ENCODE data around the gene PLD4. TPM values are rescaled to one million over a fixed set of nuclear protein-coding genes. Genes with fewer than 3 reads are reported as not detected.

Gene PLD4
- total and polyA plus RNA-seq, 9 of the 15 experiments (the other 6 are each of a cell fraction or from before 2014, with no cell fraction given), result 0.18 to 0.24 TPM; not detected in 7

DNA sequence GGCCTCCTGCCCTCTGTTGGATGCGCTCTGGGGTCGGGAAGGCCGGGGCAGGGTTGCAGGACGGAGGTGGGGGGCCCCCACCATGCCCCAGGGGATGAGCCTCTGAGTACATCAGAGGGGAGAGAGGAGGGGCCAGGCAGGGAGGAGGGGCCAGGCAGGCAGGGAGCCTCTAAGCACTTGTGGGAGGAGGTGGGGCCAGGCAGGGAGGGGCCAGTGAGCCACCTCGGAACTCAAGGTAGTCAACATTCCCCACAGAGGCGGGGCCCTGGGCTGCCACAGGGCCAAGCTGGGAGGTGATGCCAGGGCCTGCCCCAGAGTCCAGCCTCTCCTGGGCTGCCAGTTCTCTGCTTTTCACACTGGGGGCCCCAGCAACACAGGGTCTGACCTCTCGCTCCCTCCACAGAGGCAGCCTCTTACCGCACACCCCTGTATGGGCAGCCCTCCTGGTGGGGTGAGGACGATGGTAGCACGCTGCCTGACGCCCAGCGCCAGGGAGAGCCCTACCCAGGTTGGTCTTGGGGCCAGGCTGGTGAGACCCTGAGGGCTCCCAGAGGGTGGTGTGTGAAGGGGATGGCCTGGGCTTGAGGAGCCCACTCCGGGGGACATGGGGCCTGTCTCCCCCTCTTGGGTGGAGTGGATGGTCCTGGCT lies 42.2 kb upstream of the PLD4 start:
- 49% methylated on average over 10 of the region's 13 CpGs for WGBS (ENCODE audit: insufficient coverage, low coverage, missing lambda C conversion rate)
- in situ Hi-C loops (cut with MboI) (no loop called here), intact Hi-C loops (cut with micrococcal nuclease) (no loop called here)
- FAIRE-seq (peak; percentile 35), DNase-seq (ENCODE audit: extremely low read depth in 1 of 4, low spot score in 3 of 4) (peak; percentile 67 to 79 (median 72)), ATAC-seq (peak; percentile 98)
- BruUV-seq (replicated peaks), result no TSS peak
- Histone ChIP-seq H3K9me3 (replicated peaks; ENCODE audit: control insufficient read depth, insufficient read depth, low read depth, low read length) (no peaks in the 10 kb centered on the region), H3K4me1 (replicated peaks in 1 of 2; ENCODE audit: control insufficient read depth in 2 of 2, insufficient read depth in 2 of 2, low read length in 2 of 2) (peaks cover 0 to 37% of the 10 kb centered on the region in 2 experiments; a peak in 2 of 5 replicates), H3K9ac (ENCODE audit: insufficient read depth in 1 of 2, low read depth in 2 of 2, low read length in 2 of 2) (no peak overlapping the region), H2AFZ (ENCODE audit: low read depth, low read length) (no peak overlapping the region), H3K79me2 (ENCODE audit: control insufficient read depth, insufficient read depth, low read length) (no peaks in the 10 kb centered on the region), H3K36me3 (ENCODE audit: control insufficient read depth, insufficient read depth, low read length) (peaks cover 5% of the 10 kb centered on the region; the same call in 2 of the 3 replicates), H3K27ac (ENCODE audit: extremely low read depth, low read depth, low read length) (no peak overlapping the region), H3K4me2 (ENCODE audit: insufficient read depth, low read length) (no peak overlapping the region), H4K20me1 (replicated peaks; ENCODE audit: control insufficient read depth, insufficient read depth, low read length) (no peaks in the 10 kb centered on the region), H3K27me3 (ENCODE audit: control insufficient read depth in 2 of 2, insufficient read depth in 2 of 2, low read length in 2 of 2) (no peaks in the 10 kb centered on the region), H3K4me3 (no peak overlapping the region), H3K9me1 (ENCODE audit: control insufficient read depth, insufficient read depth, low read length) (no peaks in the 10 kb centered on the region)
- CTCF ChIA-PET (ENCODE audit: low intra/inter-chr PET ratio), result no interaction called here
- POLR2A ChIA-PET, result no interaction called here
- TF ChIP-seq ELF2 (CRISPR knock-in tag; IDR thresholded peaks at IDR 0.05) (no peak), ZBTB8A (IDR thresholded peaks at IDR 0.05; ENCODE audit: partially characterized antibody) (no peak), SMARCA4 (IDR thresholded peaks at IDR 0.05) (no peak), POLR2G (IDR thresholded peaks at IDR 0.05; ENCODE audit: low read depth, low read length) (peak; percentile 36), XRCC5 (IDR thresholded peaks at IDR 0.05; ENCODE audit: low read depth, low read length) (no peak), KLF6 (CRISPR knock-in tag; IDR thresholded peaks at IDR 0.05; ENCODE audit: borderline replicate concordance) (no peak)
- TF ChIP-seq, protein P1, sequence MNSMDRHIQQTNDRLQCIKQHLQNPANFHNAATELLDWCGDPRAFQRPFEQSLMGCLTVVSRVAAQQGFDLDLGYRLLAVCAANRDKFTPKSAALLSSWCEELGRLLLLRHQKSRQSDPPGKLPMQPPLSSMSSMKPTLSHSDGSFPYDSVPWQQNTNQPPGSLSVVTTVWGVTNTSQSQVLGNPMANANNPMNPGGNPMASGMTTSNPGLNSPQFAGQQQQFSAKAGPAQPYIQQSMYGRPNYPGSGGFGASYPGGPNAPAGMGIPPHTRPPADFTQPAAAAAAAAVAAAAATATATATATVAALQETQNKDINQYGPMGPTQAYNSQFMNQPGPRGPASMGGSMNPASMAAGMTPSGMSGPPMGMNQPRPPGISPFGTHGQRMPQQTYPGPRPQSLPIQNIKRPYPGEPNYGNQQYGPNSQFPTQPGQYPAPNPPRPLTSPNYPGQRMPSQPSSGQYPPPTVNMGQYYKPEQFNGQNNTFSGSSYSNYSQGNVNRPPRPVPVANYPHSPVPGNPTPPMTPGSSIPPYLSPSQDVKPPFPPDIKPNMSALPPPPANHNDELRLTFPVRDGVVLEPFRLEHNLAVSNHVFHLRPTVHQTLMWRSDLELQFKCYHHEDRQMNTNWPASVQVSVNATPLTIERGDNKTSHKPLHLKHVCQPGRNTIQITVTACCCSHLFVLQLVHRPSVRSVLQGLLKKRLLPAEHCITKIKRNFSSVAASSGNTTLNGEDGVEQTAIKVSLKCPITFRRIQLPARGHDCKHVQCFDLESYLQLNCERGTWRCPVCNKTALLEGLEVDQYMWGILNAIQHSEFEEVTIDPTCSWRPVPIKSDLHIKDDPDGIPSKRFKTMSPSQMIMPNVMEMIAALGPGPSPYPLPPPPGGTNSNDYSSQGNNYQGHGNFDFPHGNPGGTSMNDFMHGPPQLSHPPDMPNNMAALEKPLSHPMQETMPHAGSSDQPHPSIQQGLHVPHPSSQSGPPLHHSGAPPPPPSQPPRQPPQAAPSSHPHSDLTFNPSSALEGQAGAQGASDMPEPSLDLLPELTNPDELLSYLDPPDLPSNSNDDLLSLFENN (IDR thresholded peaks at IDR 0.05; ENCODE audit: low read depth in 2 of 2, low read length in 2 of 2), result no peak
- TF ChIP-seq, protein P2, sequence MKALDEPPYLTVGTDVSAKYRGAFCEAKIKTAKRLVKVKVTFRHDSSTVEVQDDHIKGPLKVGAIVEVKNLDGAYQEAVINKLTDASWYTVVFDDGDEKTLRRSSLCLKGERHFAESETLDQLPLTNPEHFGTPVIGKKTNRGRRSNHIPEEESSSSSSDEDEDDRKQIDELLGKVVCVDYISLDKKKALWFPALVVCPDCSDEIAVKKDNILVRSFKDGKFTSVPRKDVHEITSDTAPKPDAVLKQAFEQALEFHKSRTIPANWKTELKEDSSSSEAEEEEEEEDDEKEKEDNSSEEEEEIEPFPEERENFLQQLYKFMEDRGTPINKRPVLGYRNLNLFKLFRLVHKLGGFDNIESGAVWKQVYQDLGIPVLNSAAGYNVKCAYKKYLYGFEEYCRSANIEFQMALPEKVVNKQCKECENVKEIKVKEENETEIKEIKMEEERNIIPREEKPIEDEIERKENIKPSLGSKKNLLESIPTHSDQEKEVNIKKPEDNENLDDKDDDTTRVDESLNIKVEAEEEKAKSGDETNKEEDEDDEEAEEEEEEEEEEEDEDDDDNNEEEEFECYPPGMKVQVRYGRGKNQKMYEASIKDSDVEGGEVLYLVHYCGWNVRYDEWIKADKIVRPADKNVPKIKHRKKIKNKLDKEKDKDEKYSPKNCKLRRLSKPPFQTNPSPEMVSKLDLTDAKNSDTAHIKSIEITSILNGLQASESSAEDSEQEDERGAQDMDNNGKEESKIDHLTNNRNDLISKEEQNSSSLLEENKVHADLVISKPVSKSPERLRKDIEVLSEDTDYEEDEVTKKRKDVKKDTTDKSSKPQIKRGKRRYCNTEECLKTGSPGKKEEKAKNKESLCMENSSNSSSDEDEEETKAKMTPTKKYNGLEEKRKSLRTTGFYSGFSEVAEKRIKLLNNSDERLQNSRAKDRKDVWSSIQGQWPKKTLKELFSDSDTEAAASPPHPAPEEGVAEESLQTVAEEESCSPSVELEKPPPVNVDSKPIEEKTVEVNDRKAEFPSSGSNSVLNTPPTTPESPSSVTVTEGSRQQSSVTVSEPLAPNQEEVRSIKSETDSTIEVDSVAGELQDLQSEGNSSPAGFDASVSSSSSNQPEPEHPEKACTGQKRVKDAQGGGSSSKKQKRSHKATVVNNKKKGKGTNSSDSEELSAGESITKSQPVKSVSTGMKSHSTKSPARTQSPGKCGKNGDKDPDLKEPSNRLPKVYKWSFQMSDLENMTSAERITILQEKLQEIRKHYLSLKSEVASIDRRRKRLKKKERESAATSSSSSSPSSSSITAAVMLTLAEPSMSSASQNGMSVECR (CRISPR knock-in tag; IDR thresholded peaks at IDR 0.05), result no peak
- TF ChIP-seq, protein P3, sequence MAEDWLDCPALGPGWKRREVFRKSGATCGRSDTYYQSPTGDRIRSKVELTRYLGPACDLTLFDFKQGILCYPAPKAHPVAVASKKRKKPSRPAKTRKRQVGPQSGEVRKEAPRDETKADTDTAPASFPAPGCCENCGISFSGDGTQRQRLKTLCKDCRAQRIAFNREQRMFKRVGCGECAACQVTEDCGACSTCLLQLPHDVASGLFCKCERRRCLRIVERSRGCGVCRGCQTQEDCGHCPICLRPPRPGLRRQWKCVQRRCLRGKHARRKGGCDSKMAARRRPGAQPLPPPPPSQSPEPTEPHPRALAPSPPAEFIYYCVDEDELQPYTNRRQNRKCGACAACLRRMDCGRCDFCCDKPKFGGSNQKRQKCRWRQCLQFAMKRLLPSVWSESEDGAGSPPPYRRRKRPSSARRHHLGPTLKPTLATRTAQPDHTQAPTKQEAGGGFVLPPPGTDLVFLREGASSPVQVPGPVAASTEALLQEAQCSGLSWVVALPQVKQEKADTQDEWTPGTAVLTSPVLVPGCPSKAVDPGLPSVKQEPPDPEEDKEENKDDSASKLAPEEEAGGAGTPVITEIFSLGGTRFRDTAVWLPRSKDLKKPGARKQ (CRISPR knock-in tag; IDR thresholded peaks at IDR 0.05), result no peak
